ENCODE data around the gene DNAH12.
"Not testable (repeated sequence)": the region's sequence is repeated elsewhere in the genome, so short reads cannot be mapped to it uniquely, and the experiment has no call there.

The DNAH12 gene

DNA sequence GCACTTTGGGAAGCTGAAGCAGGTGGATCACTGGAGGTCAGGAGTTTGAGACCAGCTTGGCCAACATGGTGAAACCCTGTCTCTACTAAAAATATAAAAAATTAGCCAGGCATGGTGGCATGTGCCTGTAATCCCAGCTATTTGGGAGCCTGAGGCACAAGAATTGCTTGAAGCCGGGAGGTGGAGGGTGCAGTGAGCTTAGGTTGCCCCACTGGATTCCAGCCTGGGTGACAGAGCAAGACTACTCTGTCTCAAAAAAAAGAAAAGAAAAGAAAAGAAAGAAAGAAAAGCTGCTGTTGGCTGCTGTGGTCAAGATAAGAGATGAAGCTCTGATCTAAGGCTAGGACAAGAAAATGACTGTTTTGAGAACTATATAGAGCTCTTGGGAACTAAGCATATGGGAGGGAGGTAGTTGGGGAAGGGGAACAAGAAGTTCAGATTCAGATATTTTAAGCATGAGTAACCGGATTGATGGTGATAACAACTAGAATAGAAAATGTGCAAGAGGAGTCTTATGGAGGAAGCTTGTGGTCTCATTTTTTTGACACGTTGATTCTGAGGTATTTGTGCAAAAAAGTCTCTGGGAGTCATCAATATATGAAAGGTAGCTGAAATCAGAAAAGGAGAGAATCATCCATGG, 25.7 kb downstream of the DNAH12 start:
- DNase-seq = no peak

DNA sequence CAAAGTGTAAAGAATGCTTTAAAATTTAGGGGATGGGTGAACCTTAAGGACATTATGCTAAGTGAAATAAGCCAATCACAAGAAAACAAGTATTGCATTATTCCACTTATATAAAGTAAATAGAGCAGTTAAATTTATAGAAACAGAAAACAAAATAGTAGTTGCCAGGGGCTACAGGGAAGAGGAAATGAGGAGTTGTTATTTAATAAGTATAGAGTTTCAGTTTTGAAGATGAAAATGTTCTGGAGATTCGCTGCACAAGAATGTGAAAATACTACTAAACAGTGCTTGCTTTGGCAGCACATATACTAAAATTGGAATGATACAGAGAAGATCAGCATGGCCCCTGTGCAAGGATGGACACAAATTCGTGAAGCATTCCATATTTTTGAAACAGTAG, 32.0 kb downstream of the DNAH12 start:
- no peak for DNase-seq

DNA sequence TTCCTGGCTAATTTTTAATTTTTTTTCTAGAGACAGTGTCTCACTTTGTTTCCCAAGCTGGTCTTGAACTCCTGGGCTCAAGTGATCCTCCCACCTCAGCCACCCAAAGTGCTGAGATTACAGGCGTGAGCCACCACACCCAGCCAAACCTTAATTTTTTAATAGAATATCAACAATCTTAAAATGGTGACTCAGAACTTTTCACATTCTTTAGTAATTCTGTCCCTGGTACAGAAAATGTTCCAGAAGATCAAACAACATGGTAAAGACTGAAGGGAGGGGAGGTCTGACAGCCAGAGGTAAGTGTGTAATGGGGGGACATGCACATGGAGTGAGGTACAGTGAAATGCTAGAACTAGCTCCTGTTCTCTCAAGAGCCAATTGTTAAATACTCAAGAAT, 38.2 kb downstream of the DNAH12 start:
- no peak for DNase-seq

DNA sequence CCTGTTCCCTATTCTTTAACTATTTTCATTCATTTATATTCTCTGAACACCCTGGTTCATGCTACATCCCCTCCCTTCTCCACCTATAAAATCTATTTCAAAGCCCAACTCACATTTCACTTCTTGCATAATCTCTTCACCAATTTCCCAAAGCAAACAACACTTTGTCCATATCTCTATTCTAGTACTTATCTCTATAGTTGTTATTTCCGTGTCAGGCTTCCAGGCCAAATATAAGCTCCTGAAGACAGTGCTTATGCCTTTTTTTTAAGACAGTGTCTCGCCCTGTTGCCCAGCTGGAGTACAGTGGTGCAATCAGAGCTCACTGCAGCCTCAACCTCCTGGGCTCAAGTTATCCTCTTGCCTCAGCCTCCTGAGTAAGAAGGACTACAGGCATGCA, 43.6 kb downstream of the DNAH12 start:
- DNase-seq = no peak

DNA sequence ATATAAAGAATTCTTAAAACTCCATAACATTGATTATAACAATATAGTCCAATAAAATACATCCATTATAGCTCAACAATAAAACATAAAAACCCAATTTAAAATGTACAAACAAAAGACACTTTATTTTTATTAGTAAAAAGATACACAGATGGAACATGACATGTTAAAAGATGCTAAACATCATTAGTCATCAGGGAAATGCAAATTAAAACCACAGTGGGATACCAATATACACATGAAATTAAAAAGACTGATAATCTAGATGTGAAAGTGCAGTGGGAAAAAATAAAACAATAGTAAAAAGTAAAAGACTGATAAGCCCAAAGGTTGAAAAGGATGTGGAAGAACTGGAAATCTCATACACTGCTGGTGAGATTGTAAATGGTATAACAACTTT, 46.2 kb downstream of the DNAH12 start:
- DNase-seq = no peak

DNA sequence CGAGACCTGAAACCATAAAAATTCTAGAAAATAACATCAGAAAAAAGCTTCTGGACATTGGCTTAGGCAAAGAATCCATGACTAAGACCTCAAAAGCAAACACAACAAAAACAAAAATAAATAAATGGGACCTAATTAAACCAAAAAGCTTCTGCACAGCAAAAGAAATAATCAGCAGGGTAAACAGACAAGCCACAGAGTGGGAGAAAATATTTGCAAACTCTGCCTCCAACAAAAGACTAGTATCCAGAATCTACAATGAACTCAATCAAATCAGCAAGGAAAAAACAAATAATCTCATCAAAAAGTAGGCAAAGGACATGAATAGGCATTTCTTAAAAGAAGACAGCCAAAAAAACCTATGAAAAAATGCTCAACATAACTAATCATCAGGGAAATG, 59.6 kb downstream of the DNAH12 start:
- no peak for DNase-seq

DNA sequence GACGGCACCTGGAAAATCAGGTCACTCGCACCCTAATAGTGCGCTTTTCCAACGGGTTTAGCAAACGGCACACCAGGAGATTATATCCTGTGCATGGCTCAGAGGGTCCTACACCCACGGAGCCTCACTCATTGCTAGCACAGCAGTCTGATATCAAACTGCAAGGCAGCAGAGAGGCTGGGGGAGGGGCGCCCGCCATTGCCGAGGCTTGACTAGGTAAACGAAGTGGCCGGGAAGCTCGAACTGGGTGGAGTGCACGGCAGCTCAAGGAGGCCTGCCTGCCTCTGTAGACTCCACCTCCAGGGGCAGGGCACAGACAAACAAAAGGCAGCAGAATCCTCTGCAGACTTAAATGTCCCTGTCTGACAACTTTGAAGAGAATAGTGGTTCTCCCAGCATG, 67.0 kb downstream of the DNAH12 start:
- DNase-seq = not testable (repeated sequence)

DNA sequence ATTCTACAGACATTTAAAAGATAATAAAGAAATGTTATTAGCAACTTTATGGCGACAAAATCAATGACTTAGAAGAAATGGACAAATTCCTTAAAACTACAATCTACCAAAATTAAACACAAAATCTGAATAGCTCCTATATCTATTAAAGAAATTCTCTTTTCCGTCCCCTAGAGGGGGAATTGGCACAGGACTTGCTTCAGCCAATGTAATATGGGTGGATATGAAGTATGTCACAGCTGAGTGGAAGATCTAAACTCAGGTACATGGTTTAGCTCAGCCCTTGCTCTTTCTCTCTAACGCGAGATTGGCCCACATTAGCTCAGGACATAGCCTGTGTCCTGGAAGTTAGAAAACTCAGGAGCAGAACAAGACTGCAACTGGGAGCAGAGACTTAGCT, 79.3 kb downstream of the DNAH12 start:
- no peak for DNase-seq

DNA sequence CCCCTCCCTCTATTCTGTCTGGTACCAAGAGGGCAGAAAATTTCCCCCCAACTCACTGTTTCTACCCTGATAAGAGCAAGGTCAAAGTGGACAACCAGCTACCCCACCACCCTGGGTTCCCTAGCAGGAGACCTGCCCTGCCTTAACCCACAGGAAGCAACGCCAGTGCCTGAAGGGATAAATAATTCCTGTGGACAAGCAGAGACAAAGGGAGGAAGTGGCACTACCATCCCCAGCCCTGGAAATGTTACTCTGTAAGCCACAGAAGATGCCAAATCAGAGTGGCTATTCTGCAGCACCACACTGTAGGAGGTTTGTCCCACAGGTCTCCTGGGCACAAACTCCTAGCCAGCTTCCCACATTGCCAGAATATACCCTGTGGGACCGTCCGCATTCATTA, 80.1 kb downstream of the DNAH12 start:
- no peak for DNase-seq

DNA sequence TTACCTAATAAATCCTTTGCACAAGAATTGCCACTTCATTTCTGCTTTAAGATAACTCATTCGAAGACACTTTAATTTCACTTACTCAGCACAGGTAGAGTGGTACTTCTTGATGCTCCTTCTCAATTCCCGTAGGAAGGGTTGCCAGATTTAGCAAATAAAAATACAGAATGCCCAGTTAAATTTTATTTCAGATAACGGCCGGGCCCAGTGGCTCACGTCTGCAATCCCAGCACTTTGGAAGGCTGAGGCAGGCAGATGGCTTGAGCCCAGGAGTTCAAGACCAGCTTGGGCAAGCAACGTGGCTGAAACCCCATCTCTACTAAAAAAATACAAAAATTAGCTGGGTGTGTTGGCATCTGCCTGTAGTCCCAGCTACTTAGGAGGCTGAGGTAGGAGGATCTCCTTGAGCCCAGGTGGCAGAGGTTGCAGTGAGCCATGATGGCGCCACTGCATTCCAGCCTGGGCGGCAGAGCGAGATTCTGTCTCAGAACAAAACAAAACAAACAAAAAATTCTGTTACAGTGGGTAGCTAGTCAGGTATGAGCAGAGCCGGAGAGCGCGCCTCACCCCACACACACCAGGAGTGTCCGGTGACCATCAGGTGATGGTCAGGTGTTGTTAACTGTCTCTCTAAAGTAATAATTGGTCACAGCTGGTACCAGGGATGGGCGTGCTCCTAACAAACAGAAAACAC, 92.8 kb downstream of the DNAH12 start:
- DNase-seq = no peak

DNA sequence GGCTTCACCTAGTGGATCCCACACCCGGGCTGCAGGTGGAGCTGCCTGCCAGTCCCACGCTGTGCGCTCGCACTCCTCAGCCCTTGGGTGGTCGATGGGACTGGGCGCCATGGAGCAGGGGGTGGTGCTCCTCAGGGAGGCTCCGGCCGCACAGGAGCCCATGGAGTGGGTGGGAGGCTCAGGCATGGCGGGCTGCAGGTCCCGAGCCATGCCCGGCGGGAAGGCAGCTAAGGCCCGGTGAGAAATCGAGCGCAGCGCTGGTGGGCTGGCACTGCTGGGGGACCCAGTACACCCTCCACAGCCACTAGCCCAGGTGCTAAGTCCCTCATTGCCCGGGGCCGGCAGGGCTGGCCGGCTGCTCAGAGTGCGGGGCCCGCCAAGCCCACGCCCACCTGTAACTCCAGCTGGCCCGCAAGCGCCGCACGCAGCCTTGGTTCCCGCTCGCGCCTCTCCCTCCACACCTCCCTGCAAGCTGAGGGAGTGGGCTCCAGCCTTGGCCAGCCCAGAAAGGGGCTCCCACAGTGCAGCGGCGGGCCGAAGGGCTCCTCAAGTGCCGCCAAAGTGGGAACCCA, 94.8 kb downstream of the DNAH12 start:
- not testable (repeated sequence) for DNase-seq

DNA sequence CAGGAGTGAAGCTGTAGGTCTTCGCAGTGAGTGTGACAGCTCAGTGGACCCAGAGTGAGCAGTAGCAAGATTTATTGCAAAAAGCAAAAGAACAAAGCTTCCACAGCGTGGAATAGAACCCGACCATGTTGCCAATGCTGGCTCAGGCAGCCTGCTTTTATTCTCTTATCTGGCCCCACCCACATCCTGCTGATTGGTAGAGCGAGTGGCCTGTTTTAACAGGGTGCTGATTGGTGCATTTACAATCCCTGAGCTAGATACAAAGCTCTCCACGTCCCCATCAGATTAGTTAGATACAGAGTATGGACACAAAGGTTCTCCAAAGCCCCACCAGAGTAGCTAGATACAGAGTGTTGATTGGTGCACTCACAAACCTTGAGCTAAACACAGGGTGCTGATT, 95.7 kb downstream of the DNAH12 start:
- not testable (repeated sequence) for DNase-seq

DNA sequence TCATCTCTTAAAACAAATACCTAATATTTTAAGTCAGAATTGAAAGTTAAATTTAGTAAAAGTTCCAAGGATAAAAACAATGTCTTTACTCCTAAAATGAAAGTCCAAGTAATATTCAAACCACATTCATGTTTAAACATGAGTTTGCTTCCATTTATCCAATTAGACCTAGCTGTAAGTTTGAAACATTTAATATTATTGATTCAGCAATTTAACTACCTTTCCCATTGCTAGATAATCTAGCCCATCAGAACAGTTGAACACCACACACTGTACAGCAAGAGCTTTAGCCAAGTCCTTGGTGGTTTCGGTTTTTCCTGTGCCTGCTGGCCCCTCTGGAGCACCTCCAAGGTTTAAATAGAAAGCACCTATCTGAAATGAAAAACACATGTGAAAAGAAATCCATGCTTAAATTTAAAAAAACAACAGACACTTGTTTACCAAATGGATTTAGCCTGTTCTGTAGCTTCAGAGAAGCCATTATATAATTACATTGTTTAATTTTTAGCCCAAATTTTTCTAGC, 97.8 kb downstream of the DNAH12 start:
- DNase-seq = no peak

DNA sequence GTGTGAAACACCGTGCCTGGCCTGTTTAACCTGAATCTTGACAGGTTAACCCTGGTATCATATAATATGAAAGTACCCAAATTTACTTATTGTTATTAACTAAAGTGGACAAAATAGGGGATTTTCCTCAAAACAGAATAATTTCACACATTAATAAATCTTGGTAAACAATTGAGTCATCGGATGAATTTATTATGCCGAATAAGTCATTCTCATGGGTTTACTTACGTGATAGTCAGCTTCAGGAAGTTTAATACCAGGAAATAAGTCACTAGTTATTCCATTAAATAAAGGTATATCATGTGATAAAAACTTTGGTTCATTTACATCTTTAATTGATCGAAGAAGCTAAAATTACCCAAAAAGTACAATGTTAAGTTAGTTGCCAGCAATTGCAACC, 99.7 kb downstream of the DNAH12 start:
- DNase-seq = no peak

DNA sequence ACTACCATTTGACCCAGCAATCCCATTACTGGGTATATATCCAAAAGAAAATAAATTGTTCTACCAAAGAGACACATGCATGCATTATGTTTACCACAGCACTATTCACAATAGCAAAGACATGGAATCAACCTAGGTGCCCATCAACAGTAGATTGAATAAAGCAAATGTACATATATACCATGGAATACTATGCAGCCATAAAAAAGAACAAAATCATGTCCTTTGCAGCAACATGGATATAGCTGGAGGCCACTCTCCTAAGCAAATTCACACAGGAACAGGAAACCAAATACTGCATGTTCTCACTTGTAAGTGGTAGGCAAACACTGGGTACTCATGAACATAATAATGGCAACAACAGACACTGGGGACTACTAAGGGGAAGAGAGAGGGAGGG, 104.0 kb downstream of the DNAH12 start:
- DNase-seq = not testable (repeated sequence)

DNA sequence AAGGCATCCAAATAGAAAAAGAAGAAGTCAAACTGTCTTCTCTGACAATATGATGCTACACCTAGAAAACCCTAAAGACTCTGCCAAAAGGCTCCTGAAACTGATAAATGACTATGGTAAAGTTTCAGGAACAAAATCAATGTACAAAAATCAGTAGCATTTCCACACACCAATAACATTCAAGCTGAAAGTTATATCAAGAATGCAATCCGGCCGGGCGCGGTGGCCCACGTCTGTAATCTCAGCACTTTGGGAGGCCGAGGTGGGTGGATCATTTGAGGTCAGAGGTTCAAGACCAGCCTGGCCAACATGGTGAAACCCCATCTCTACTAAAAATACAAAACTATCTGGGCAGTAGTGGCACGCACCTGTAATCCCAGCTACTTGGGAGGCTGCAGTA, 105.7 kb downstream of the DNAH12 start:
- not testable (repeated sequence) for DNase-seq

DNA sequence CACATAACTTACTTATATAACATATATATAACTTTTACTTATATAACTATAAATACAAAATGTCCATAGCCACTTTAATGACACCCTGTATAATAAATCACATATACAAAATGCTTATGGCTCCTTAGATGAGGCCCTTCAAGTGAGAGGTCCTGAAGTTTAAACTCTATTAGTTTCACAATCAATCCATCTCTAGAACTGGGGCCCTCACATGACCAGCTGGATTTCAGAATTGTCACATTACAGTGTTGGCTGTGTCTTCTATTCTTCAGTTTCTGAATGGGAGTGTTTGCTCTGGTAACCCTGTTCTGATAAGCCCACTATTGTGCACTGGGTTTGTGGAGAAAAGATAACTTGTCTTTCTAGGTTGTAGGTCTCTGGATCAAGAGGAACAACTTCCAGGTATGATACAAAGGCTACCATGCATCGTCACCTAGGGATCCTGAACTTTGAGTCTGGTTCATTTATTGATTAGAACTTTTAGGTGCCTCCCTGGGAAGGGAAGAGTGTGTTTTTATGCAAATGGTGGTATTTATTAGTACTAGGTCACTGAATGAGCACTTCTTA, 107.9 kb downstream of the DNAH12 start:
- no peak for DNase-seq

DNA sequence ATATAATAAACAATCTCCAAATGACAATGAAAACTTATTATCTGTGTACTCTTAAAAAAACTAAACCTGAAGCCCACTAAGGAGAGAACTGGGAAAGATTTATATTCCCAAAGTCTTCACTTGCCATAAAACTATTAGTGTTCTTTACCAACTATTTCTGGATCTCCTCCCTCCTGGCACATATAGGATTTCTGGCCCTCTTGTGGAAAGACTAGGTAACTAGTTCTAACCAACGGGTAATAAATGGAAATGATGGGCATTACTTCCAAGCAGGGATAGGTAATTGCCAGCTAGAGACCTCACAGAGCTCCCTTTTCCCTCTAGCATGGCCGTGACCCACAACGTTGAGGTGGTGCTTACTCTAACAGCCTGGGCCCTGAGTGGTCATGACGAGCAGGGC, 110.1 kb downstream of the DNAH12 start:
- DNase-seq = no peak

DNA sequence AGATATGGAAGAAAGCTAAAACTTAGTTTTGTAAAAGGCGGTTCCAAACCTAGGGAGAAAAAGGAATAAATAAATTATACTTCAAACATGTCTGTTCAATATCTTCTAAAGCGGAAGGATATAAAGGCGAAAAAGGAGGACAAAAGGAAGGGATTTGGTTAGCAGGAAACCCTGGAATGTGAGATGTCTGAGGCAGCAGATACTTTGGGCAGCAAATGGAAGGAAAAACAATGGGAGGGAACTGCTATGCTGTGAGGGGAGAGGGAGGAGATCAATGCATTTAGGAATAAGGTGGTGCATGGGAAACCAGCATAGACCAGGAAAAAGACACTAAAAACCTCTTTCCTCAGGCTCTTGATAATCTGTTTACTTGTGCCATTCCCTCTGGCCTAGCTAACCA, 120.8 kb downstream of the DNAH12 start:
- DNase-seq = no peak

DNA sequence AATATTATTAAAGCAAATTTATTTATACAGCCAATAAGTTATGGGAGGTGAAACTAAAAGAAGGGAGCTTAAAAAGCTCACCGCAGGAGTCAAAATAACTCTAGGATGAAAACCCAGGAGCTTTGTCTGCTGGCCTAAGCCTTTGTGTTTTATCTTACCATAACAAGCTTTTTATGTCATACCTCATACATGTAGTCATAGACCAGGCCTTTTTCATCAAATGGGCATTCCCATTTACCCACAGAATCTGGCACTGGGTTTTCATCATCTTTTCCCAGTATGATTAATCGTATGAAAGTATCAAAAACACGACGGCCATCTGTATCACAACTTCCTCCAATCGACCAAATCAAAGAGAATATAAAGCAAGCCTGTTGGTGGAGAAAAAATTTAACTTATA, 122.8 kb downstream of the DNAH12 start:
- DNase-seq = no peak

DNA sequence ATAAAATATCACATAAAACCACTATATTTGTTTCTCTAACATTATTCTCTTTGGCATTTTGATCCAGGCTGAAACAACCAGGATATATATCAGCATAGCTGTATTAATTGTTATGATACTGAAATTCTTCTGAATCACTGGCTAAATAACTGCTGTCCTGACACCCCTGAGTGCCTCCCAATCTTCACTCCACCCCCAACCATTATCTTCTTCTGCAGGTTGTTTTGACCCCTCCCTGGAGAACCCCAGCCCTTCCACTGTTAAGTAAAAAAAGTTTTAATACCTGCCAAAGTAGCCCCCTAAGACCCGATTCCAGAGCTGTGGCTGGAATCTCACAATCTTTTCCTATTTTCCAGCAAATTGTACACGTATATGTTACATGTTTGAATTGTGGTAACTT, 124.1 kb downstream of the DNAH12 start:
- no peak for DNase-seq

DNA sequence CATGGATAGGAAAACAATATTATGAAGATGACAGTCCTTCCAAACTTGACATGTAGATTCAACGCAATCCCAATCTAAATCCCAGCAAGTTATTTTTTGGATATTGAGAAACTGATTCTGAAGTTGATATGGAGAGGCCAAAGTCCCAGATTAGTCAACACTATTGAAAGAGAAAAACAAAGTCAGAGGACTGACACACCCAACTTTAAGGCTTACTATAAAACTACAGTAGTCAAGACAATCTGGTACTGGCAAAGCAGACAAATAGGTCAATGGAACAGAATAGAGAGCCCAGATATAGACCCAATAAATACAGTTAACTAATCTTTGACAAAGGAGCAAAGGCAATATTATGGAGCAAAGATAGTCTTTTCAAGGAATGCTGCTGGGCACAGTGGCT, 132.4 kb downstream of the DNAH12 start:
- DNase-seq = no peak

DNA sequence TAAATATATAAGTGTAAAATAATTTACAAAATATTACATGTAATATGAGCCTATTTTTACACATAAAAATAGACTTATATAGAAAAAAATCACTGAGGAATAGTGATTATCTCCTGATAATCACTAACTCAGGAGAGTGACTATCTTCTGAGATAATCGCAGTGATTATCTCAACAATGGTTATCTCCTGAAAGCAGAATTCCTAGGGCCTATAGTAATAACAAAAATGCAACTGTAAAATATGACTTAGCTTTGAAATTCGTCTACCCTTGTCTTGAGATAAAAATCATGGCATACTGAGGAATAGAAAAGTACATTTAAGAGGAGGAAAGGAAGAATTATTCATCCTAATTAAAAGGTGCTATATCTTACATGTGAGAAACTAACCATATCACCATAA, 134.7 kb downstream of the DNAH12 start:
- DNase-seq = no peak

DNA sequence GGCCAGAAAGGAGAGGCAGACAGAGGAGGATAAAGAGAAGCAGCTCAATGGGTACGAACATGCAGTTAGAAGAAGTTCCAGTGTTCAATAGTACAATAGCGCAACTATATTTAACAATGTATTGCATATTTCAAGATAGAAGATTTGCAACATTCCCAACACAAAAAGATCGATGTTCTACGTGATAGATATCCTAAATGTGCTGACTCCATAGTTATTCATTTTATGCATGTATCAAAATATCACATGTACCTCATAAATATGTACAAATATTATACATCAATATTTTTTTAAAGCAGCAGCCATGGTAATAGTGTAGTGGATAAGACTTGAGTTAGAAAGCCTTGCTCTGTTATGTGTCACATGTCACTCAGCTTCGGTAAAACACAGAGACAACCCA, 141.5 kb downstream of the DNAH12 start:
- DNase-seq = no peak

Data from activated T-cell treated with anti-CD3 and anti-CD28 coated beads, Interleukin-2, amount 50 U/mL, for 1 hour (primary cell).